Upper lobe of left lung (tissue), 4 donors: ENCODE measurements around the gene SHROOM4.

ENCODE experiments used
- POLR2A ChIP-seq, 4 donors: fragments of 450-650 bp; IDR thresholded peaks; one replicate each; pipeline ENCODE4 v1.5.1; 2016 to 2017; ENCODE audit warnings: antibody characterized with exemption in 4 of 4, mild to moderate bottlenecking in 2 of 4
- TF ChIP-seq, protein P1 (sequence below), 6 experiments: fragments of 450-650 bp in 4 of 6; fragments of 200-600 bp in 2 of 6; sonication (generic) in 2 of 6; IDR thresholded peaks; one replicate each; pipeline ENCODE4 v1.5.1; 2016 to 2019; ENCODE audit warnings: antibody characterized with exemption in 6 of 6

DNA sequence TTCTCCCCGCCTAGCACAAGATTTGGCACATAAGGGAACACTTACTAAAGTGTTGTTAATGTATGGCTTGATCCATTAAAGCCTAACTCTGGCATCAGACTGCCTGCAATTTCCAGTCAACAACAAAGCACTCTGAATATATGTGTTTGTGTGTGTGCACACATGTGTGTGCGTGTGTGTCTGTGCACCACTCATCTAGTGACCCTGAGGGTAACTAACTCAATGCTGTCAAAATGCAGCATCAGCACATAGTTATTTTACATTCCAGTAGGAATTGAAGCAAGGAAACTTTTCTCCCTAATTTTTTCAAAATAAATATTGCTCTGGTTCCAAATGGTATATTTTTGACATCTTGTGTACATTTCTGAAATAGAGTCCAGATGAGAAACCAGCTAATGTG is 94.4 kb downstream of the SHROOM4 start:
- TF ChIP-seq, protein P1, sequence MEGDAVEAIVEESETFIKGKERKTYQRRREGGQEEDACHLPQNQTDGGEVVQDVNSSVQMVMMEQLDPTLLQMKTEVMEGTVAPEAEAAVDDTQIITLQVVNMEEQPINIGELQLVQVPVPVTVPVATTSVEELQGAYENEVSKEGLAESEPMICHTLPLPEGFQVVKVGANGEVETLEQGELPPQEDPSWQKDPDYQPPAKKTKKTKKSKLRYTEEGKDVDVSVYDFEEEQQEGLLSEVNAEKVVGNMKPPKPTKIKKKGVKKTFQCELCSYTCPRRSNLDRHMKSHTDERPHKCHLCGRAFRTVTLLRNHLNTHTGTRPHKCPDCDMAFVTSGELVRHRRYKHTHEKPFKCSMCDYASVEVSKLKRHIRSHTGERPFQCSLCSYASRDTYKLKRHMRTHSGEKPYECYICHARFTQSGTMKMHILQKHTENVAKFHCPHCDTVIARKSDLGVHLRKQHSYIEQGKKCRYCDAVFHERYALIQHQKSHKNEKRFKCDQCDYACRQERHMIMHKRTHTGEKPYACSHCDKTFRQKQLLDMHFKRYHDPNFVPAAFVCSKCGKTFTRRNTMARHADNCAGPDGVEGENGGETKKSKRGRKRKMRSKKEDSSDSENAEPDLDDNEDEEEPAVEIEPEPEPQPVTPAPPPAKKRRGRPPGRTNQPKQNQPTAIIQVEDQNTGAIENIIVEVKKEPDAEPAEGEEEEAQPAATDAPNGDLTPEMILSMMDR (IDR thresholded peaks at IDR 0.05): no peak
- no peak for TF ChIP-seq POLR2A (IDR thresholded peaks at IDR 0.05)
